GM21576 (cell line): ENCODE data around the gene CASTOR2.
"Not testable (repeated sequence)": the region's sequence is repeated elsewhere in the genome, so short reads cannot be mapped to it uniquely, and the experiment has no call there.

Experiments used
- ATAC-seq: cut with Tn5 transposase; IDR thresholded peaks from one replicate; pipeline ENCODE4 v1.9.1; 2021; ENCODE audit warnings: mild to moderate bottlenecking, moderate library complexity; ENCODE audit not compliant: unreplicated experiment

CASTOR2 gene

GRCh38 chr7:75050501-75050900 lies 86.0 kb downstream of the CASTOR2 start:
- ATAC-seq: no peak

GRCh38 chr7:75054744-75055143 lies 90.2 kb downstream of the CASTOR2 start:
- no peak for ATAC-seq

GRCh38 chr7:75055155-75055554 lies 90.7 kb downstream of the CASTOR2 start:
- ATAC-seq: no peak

- ATAC-seq: no peak
Observed at GRCh38 chr7:75055830-75056772, 91.6 kb downstream of the CASTOR2 start.

- no peak for ATAC-seq
Observed at GRCh38 chr7:75058406-75058805, 93.9 kb downstream of the CASTOR2 start.

- ATAC-seq: no peak
Observed at GRCh38 chr7:75064291-75064690, 99.8 kb downstream of the CASTOR2 start.

GRCh38 chr7:75064801-75065200 lies 100.3 kb downstream of the CASTOR2 start:
- ATAC-seq: no peak

GRCh38 chr7:75066521-75066920 lies 102.0 kb downstream of the CASTOR2 start:
- ATAC-seq: no peak

- ATAC-seq: no peak
Observed at GRCh38 chr7:75072981-75073283, 108.4 kb downstream of the CASTOR2 start.

- ATAC-seq: not testable (repeated sequence)
Observed at GRCh38 chr7:75074262-75074641, 109.7 kb downstream of the CASTOR2 start.
